Body of pancreas (tissue), 4 donors: ENCODE measurements around the gene PPP1R13L.

Experiments used
- POLR2A ChIP-seq, 3 donors: fragments of 450-650 bp; IDR thresholded peaks; one replicate each; pipeline ENCODE4 v1.6.1; 2016; ENCODE audit warnings: antibody characterized with exemption in 3 of 3, mild to moderate bottlenecking in 2 of 3
- TF ChIP-seq, protein P1 (sequence below), 7 experiments: fragments of 450-650 bp in 4 of 7; fragments of 200-600 bp in 3 of 7; sonication (generic) in 3 of 7; IDR thresholded peaks; one replicate each; pipeline ENCODE4 v1.5.1; 2016 to 2019; ENCODE audit warnings: antibody characterized with exemption in 7 of 7

DNA sequence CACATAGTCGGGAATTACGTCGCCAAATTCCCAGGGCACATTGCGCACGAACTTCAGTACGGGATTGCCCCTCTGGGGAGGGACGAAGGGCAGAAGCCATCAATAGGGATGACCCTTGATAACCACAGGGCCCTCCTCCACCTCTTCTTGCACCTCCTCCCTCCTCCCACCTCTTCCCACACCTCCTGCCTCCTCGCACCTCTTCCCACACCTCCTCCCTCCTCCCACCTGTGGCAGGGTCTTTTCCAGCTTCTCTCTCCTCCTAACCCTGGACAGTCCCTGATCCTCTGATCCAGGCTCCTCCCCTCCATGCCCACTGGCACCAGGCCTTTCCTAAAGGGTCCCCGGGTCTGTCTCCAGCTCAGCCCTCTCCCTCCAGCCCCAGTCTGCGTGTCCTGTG is 15.5 kb upstream of the PPP1R13L start:
- TF ChIP-seq, protein P1, sequence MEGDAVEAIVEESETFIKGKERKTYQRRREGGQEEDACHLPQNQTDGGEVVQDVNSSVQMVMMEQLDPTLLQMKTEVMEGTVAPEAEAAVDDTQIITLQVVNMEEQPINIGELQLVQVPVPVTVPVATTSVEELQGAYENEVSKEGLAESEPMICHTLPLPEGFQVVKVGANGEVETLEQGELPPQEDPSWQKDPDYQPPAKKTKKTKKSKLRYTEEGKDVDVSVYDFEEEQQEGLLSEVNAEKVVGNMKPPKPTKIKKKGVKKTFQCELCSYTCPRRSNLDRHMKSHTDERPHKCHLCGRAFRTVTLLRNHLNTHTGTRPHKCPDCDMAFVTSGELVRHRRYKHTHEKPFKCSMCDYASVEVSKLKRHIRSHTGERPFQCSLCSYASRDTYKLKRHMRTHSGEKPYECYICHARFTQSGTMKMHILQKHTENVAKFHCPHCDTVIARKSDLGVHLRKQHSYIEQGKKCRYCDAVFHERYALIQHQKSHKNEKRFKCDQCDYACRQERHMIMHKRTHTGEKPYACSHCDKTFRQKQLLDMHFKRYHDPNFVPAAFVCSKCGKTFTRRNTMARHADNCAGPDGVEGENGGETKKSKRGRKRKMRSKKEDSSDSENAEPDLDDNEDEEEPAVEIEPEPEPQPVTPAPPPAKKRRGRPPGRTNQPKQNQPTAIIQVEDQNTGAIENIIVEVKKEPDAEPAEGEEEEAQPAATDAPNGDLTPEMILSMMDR (IDR thresholded peaks at IDR 0.05), result no peak
- no peak for TF ChIP-seq POLR2A (IDR thresholded peaks at IDR 0.05)
